COLO829 (cell line): ENCODE data around the gene PAX6.

Source experiments
- DNase-seq: peaks from one replicate; pipeline ENCODE4 v3.0.0; 2012; ENCODE audit warnings: low spot score

PAX6 gene

GRCh38 chr11:31810779-31811647 lies at the start of gene PAX6:
TSS of gene PAX6 (minus strand) at chr11:31811322. CDS start at chr11:31806411, 4,911 bp downstream.
- no peak for DNase-seq

GRCh38 chr11:31860391-31860790 lies 49.3 kb upstream of the PAX6 start:
- DNase-seq: no peak

GRCh38 chr11:31856248-31856647 lies 45.1 kb upstream of the PAX6 start:
- DNase-seq: no peak

- DNase-seq: no peak
Observed at GRCh38 chr11:31855466-31855865, 44.3 kb upstream of the PAX6 start.

GRCh38 chr11:31850365-31850764 lies 39.2 kb upstream of the PAX6 start:
- no peak for DNase-seq

GRCh38 chr11:31847761-31848160 lies 36.6 kb upstream of the PAX6 start:
- DNase-seq: no peak

- DNase-seq: no peak
Observed at GRCh38 chr11:31845331-31845730, 34.2 kb upstream of the PAX6 start.

- no peak for DNase-seq
Observed at GRCh38 chr11:31844351-31844750, 33.2 kb upstream of the PAX6 start.

GRCh38 chr11:31841435-31841834 lies 30.3 kb upstream of the PAX6 start:
- no peak for DNase-seq

GRCh38 chr11:31834237-31834636 lies 23.1 kb upstream of the PAX6 start:
- DNase-seq: no peak

GRCh38 chr11:31830406-31830805 lies 19.3 kb upstream of the PAX6 start:
- DNase-seq: no peak

GRCh38 chr11:31828217-31828616 lies 17.1 kb upstream of the PAX6 start:
- DNase-seq: no peak

GRCh38 chr11:31827455-31828206 lies 16.5 kb upstream of the PAX6 start:
- DNase-seq: no peak

GRCh38 chr11:31826536-31827438 lies 15.7 kb upstream of the PAX6 start:
- DNase-seq: no peak

GRCh38 chr11:31825838-31826484 lies 14.8 kb upstream of the PAX6 start:
- no peak for DNase-seq

GRCh38 chr11:31824879-31825837 lies 14.0 kb upstream of the PAX6 start:
- no peak for DNase-seq

GRCh38 chr11:31824332-31824878 lies 13.3 kb upstream of the PAX6 start:
- DNase-seq: no peak

- no peak for DNase-seq
Observed at GRCh38 chr11:31823644-31824331, 12.7 kb upstream of the PAX6 start.

- DNase-seq: no peak
Observed at GRCh38 chr11:31822927-31823643, 12.0 kb upstream of the PAX6 start.
